ENCODE results near the gene PIK3C2A.

PIK3C2A gene

GRCh38 chr11:17217401-17217800 is 9.6 kb upstream of the PIK3C2A start:
- DNase-seq (ENCODE audit: low spot score), result no peak

GRCh38 chr11:17214338-17214737 is 6.6 kb upstream of the PIK3C2A start:
- no peak for DNase-seq (ENCODE audit: low spot score)

GRCh38 chr11:17211286-17211685 is 3.5 kb upstream of the PIK3C2A start:
- DNase-seq (ENCODE audit: low spot score), result no peak

GRCh38 chr11:17209939-17210245 is 2.1 kb upstream of the PIK3C2A start:
- no peak for DNase-seq (ENCODE audit: low spot score)

- peak; percentile 61 for DNase-seq (ENCODE audit: low spot score)
These were observed 642 bp upstream of the PIK3C2A start for GRCh38 chr11:17208257-17208999.

GRCh38 chr11:17206463-17206862 is 1.3 kb downstream of the PIK3C2A start:
- no peak for DNase-seq (ENCODE audit: low spot score)

GRCh38 chr11:17197431-17197898 is 10.3 kb downstream of the PIK3C2A start:
- peak; percentile 56 for DNase-seq (ENCODE audit: low spot score)

GRCh38 chr11:17188675-17189074 is 19.1 kb downstream of the PIK3C2A start:
- no peak for DNase-seq (ENCODE audit: low spot score)

- no peak for DNase-seq (ENCODE audit: low spot score)
These were observed 20.7 kb downstream of the PIK3C2A start for GRCh38 chr11:17186932-17187692.

- no peak for DNase-seq (ENCODE audit: low spot score)
These were observed 21.8 kb downstream of the PIK3C2A start for GRCh38 chr11:17185938-17186337.

GRCh38 chr11:17184882-17185587 is 22.8 kb downstream of the PIK3C2A start:
- DNase-seq (ENCODE audit: low spot score), result no peak

- DNase-seq (ENCODE audit: low spot score), result no peak
These were observed 23.9 kb downstream of the PIK3C2A start for GRCh38 chr11:17183836-17184235.

- no peak for DNase-seq (ENCODE audit: low spot score)
These were observed 27.8 kb downstream of the PIK3C2A start for GRCh38 chr11:17179970-17180369.

- no peak for DNase-seq (ENCODE audit: low spot score)
These were observed 34.5 kb downstream of the PIK3C2A start for GRCh38 chr11:17173332-17173731.

- DNase-seq (ENCODE audit: low spot score), result no peak
These were observed 35.9 kb downstream of the PIK3C2A start for GRCh38 chr11:17171916-17172315.

- DNase-seq (ENCODE audit: low spot score), result no peak
These were observed 36.4 kb downstream of the PIK3C2A start for GRCh38 chr11:17171343-17171742.

- no peak for DNase-seq (ENCODE audit: low spot score)
These were observed 37.9 kb downstream of the PIK3C2A start for GRCh38 chr11:17169876-17170275.

- no peak for DNase-seq (ENCODE audit: low spot score)
These were observed 42.4 kb downstream of the PIK3C2A start for GRCh38 chr11:17165247-17165890.

- DNase-seq (ENCODE audit: low spot score), result no peak
These were observed 43.2 kb downstream of the PIK3C2A start for GRCh38 chr11:17164361-17165246.

- DNase-seq (ENCODE audit: low spot score), result no peak
These were observed 44.0 kb downstream of the PIK3C2A start for GRCh38 chr11:17163736-17164135.

- DNase-seq (ENCODE audit: low spot score), result no peak
These were observed 44.5 kb downstream of the PIK3C2A start for GRCh38 chr11:17163291-17163690.
